Measurements from ENCODE around the gene ATAD1.
"Not testable (repeated sequence)": the region's sequence is repeated elsewhere in the genome, so short reads cannot be mapped to it uniquely, and the experiment has no call there.

ATAD1 gene

DNA sequence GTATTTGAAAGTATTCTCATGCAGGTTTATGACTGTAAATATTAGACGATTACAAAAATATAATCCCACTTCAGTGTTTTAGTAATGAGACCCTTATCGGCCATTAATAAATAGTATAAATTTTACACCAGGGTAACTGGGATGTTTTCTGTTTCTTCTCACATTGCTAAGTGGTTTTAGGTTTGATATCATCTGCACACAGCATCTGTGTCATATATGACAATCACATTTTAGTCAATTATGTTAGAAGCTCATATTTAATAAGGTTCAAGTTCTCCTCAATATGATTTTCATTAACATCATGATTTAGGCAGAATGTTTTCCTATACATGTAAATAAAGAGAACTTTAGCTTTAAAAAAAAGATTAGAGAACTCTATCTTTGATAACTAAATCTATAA, 66.8 kb downstream of the ATAD1 start:
- FAIRE-seq: no peak

DNA sequence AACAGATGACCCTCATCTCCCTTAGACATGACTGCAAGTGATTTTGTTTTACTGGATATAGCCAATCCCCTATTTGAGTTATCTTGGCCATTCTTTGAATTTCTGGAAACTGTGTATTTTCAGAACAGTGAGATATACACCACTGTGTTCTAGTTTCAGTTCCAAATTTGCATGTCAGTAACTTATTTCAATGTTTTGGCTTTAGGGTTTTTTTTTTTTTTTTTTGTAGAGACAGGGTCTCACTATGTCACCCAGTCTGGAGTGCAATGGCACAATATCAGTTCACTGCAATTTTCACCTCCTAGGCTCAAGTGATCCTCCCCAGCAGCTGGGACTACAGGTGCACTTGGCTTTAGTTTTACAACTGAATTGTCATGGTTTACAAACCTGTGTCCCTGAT, 67.2 kb downstream of the ATAD1 start:
- FAIRE-seq: no peak

DNA sequence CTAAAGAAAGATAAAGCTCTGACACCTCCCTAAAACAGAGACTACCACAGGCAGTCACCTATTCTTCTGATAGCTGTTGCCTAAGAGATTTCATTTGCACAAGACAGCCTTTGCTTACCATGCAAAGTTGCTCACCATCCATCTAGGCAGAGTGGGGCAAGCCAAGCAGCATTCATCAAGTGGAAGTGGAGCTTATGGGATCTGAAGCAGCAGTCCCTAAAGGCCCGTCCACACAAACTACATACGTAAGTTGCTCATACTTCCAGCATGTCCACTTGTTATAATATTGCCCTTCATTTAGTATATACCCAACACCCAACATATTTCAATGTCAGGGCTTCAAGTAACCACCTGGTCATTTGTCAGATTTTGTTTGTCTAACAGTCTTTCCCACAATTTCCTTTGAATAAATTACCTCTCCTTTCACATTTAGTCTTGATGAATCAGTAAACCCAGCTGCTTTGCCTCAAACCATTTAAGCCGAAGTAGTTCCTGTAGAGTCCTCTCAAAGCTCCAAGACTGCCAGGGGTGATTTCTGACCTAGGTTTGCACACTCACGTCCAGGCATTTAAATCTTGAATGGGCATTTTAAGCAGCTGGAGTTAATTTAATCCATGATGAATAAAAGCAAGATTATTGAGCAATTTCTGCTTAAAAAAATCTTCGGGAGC, 67.9 kb downstream of the ATAD1 start:
- no peak for FAIRE-seq

DNA sequence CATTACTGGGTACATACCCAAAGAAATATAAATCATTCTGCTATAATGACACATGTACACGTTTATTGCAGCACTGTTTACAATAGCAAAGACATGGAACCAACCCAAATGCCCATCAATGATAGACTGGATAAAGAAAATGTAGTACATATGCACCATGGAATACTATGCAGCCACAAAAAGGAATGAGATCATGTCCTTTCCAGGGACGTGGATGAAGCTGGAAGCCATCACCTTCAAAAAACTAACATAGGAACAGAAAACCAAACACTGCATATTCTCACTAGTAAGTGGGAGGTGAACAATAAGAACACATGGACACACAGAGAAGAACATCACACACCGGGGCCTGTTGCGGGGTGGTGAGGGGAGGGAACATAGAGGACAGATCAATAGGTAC, 69.8 kb downstream of the ATAD1 start:
- FAIRE-seq: not testable (repeated sequence)

DNA sequence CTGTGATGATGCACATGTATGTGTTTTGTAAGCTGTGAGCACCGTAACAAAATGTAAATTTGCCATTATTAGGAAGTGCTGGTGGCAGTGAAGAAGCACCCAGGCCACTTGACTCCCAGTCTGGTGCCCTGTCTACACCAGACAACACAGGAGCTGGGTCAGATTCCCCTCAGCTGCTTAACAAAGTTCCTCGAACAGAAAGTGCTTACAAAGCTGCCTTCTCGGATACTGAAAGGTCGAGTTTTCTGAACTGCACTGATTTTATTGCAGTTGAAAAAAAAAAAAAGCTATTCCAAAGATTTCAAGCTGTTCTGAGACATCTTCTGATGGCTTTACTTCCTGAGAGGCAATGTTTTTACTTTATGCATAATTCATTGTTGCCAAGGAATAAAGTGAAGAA, 71.1 kb downstream of the ATAD1 start:
- no peak for FAIRE-seq

DNA sequence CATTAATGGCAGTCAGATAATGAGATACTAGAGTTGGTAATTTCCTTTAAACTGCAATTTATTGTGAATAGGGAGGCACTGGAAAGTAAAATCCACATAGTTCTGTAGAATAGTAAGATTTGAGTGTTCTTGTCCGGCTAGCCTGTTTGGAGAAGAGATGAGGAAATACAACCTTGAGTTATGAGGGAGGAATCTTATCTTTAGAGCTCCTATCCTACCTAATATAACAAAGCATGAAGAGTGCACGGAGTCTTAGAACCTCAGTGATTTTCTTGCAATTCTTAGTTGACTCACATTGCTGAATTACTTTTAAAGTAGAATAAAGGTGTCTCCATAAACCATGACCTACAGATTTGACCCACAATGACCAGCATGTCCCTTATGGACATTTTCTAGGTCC, 73.4 kb downstream of the ATAD1 start:
- FAIRE-seq: no peak

DNA sequence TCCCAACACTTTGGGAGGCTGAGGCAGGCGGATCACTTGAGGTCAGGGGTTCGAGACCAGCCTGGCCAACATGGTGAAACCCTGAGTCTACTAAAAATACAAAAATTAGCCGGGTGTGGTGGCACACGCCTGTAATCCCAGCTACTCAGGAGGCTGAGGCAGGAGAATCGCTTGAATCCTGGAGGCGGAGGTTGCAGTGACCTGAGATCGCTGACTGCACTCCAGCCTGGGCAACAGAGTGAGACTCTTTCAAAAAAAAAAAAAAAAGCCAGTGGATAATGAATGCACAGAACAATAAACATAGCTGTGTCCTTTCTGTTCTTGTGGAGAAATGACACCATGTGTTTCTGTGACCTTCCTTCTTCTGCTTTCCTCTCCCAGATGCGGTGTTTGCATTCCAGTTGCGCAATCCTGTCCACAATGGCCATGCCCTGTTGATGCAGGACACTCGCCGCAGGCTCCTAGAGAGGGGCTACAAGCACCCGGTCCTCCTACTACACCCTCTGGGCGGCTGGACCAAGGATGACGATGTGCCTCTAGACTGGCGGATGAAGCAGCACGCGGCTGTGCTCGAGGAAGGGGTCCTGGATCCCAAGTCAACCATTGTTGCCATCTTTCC, 74.9 kb downstream of the ATAD1 start:
- not testable (repeated sequence) for FAIRE-seq

DNA sequence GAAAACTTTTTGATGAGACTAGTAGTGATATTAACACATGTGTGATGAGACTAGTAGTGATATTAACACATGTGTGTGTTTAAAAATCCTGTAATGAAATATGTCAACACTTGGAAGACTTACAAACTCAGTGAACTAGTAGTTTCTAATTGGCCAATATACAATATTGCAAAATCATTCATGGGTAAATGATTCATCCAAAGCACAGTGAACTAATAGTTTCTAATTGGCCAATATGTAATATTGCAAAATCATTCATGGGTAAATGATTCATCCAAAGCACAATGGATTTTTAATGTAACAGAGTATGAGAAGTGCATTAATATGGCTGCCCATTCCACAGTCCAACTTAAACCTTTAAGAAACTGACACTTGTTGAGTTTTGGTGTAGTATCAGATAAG, 77.8 kb downstream of the ATAD1 start:
- FAIRE-seq: no peak

DNA sequence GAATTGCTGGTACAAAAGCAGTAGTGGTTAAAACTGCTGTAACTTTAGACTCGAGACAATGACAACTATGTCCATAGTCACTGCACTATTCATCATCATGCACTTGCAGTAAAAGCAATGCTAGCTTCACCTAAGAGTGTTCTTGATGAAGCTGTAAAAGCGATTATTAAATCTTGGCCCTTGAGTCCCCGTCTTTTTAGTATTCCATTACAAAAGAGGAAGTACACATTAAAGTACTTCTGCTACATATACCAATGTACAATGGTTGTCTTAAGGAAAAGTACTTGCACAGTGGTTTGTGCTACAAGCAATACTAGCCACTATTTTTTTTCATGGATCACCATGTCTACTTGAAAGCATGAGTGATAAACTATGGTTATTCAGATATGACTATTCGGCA, 78.3 kb downstream of the ATAD1 start:
- FAIRE-seq: no peak

DNA sequence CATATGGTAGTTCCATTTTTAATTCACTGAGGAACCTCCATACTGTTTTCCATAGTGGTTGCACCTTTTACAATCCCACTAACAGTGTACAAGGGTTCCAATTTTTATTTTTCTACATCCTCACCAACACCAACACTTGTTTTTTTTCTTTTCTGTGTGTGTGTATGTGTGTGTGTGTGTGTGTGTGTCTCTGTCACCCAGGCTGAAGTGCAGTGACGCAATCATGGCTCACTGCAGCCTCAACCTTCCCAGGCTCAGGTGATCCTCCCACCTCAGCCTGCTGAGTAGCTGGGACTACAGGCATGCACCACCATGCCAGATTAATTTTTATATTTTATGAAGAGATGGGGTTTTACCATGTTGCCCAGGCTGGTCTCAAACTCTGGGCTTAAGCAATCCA, 79.8 kb downstream of the ATAD1 start:
- not testable (repeated sequence) for FAIRE-seq

DNA sequence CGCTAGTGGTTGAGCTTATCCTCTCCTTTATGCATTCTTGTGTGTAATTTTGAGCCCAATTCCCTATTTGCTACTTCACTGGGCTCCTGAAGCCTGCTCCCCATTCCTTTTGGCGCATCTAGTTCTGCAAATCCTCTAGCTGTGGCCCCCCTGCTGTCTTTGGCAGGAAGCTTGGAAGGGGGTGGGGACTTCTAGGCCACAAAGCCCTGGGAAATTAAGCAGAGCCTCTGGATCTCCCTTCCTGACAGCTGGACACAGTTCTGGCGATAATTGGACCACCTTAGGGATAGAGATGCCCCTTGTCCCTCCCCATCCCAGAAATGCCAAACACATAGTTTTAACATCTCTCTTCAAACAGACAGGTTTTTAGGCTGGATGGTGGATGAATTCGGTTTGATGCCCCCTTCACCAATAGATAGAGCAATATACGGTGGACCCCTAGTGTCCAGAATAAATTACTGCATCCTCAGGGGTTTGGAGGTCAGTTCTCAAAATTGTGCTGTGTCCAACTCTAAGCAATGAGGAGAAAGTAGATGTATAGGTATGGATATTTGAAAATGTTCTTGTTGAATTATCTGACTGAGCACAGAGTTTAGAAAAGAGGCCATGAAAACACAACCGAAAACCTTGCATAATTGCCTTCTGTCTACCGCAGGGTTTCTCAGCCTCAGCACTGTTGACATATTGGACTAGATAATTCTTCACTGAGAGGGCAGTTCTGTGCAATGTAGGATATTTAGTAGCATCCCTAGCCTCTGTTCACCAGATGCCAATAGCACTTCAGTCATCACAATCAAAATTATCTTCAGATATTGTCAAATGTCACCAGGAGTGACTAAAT, 82.8 kb downstream of the ATAD1 start:
- FAIRE-seq: peak; percentile 88

DNA sequence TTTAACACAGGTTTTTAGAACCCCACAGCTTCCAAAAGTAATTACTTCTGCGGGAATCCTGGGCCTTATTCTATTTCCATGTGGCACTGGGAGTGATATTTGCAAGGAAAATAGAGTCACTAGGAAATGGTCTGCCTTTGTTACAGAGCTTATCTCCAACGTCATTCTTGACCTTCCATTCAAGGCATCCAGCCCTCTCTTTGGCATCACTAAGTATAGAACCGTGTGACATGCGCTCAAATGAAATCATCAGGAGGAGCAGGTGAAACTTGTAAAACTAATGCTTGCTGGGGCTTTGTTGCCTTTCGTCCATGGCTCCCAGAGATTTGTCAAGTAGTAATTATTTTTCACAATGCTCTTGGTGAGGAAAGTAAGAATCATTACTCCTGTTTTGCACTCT, 84.9 kb downstream of the ATAD1 start:
- no peak for FAIRE-seq

DNA sequence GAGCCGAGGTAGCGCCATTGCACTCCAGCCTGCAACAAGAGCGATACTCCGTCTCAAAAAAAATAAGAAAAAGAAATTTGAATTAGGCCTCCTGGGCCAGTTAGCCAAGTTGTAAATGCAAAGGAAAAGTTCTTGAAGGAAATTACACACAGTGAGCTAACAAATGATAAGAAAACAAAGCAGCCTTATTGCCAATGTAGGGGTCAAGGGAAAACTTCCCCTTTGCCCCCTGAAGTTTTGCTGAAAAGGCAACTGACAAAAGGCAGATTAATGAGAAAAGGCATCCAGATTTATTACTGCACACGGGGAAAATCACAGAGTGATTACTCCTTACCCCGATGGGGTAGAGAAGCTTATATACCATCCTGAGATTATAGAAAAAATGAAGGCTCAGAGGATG, 88.1 kb downstream of the ATAD1 start:
- FAIRE-seq: no peak

DNA sequence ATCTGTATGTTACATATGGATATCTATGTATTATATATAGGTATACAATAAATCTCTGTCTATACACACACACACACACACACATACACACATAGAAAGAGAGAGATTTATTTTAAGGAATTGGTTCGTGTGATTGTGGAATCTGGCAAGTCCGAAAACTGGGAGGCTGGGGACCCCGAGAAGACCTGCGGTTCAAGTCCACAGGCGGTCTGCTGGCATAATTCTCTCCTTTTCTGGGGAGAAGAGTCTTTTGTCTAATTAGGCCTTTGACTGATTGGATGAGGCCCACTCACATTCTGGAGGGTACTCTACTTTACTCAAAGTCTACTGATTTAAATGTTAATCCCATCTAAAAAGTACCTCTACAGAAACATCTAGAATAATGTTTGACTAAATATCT, 93.2 kb downstream of the ATAD1 start:
- no peak for FAIRE-seq

DNA sequence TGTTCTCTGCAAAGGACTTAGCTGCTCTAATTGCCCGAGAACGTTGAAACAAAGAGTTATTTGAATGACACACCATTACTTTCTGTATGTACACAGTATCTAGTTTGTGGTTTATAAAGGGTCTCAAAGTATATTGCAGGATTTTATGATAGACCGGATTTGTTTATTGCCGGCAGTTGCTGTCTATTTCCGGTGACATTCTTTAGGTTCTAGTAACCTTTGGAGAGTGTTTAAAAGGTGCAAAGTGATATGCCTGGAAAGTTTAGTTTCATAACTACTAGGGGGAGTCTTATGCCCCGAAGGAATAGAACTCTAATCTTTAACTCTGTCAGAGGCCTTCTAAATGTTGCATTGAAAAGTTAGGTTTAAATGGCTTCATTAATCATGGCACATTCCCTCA, 94.5 kb downstream of the ATAD1 start:
- FAIRE-seq: no peak

DNA sequence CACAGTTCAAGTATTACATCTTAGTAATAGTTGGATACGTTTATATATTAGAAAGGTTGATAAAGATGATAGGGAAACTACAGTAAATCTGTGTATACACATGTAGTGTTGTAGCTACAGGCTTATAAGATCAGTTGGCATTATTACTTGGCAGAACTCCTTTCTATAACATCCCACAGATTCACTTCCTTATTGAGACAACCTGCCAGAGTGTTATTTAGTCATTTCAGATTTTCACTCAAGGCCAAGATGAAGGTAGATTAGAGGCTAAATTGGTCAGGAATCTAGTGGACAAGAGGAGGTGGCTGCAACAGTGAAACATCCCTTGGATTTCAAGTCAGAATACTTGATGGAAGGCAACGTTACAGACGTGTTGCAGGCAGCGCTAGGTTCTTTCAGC, 95.3 kb downstream of the ATAD1 start:
- FAIRE-seq: no peak

DNA sequence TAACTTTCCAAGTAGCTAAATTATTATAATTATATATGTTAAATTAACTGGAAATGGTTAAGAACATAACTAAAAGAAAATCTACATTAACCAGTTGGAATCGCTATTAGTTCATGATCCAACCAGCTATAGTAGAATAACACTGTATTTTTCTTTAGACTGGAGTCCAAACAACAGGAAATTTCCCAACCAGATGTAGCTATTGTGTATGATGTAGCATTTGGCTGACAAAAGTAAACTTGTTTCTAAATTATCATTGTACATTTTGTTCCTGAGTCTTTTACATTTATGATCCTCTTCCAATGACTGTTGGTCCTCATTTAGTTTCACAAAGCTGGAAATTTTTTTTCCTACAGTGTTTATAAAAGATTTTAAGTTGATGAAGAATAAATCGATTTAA, 96.2 kb downstream of the ATAD1 start:
- FAIRE-seq: peak; percentile 48

DNA sequence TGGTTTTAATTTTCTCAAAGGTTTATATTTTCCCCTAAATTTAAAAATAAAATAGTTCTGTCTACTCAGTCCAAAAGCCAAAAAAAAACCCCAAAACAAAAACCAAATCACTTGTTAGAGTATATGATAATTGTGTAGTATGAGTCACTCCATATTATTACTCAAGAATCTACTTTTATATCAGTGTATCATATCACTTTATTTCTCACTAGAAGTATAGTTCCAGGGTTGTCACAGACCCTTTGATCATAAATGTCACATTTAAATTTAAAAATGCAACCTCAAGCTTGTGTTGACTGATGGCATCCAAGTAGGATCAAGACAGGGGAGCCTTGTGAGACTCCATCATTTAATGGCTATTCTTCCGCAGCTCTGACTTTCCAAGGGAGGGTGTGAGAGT, 97.4 kb downstream of the ATAD1 start:
- FAIRE-seq: no peak

DNA sequence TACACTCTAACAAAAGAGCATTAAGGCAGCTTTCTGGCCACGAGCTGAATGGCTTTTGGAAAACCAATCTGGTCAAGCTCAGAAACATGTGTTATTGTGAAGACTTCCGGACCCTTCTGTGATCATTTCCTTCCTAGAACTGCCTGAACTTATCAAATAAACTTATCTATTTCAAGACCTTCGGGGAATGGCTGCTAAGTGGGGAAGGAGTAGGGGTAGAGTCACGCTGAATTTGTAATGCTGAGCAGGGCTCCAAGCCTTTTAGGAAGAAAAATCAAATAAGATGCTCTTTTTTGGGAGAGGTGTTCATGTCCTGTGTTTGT, 101.7 kb downstream of the ATAD1 start:
- FAIRE-seq: no peak

DNA sequence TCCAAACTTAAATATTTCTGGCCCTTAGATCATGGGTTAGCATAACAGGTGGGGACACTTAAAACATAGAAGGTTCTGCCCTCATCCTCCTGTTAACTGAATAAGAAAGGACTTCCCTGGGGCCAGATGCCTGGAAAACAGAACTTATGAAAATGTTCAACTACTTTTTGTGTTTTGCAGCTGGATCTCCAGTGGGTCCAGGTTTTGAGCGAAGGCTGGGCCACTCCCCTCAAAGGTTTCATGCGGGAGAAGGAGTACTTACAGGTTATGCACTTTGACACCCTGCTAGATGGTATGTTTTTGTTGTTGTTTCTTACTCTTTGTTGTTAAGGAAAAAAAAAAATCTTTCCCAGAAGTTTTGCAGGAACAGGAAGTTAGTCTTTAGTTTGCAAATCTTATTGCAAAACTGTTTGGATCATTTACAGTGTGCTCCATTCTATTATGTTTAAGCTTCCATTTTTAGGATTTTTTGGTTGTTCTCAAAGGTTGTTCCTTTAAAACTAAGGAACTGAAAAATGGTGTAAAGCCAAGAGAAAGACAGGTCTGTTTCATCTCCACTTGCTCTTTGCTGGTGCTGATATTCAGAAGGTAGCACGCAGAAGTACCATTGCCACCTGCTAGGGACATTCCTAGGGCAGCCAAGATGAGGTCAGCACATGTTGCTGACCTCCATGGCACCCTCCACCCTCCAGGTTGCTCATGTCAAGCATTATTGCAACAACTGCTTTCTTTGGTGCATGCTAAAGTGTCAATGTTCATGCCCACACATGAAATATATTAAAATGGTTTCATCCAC, 102.3 kb downstream of the ATAD1 start:
- FAIRE-seq: no peak

DNA sequence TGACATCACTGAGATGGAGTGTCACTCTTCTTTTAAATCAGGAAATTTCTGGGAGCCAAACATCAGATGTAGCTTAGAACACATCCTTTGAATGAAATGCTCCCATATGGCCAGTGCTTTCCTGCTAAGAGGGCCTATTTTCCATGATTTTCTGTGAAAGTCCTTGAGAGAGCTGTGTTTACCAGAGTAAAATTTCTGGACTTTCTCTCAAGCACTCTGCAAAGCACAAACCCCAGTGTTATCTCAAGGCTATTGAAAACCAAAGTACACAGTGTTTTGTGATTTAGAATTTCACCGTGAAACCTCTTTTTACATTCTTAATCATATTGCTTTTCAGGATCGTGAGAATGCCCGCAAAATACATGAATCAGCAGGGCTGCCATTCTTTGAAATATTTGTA, 104.3 kb downstream of the ATAD1 start:
- no peak for FAIRE-seq

DNA sequence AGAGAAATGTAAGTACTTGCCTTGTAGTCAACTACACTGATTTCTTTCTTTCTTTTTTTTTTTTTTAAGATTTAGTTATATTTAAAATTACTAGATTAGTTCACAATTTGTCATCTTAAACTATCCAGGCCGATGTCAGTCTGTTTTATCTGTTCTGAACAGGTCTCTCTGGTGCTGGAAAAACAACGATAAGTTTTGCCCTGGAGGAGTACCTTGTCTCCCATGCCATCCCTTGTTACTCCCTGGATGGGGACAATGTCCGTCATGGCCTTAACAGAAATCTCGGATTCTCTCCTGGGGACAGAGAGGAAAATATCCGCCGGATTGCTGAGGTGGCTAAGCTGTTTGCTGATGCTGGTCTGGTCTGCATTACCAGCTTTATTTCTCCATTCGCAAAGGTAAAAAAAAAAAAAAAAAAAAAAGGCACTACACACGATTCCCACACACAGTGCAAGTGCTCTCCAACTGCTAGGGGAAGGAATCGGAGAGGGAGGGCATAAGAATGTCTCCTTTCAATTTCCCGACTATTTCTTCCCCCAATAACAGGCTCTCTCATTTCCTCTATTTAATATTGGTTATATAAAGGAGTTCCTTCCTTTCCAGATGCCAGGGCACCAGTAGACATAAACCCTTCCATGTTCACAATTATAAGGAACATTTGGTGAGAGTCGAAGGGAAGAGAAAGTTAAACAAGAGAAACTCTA, 105.0 kb downstream of the ATAD1 start:
- no peak for FAIRE-seq

DNA sequence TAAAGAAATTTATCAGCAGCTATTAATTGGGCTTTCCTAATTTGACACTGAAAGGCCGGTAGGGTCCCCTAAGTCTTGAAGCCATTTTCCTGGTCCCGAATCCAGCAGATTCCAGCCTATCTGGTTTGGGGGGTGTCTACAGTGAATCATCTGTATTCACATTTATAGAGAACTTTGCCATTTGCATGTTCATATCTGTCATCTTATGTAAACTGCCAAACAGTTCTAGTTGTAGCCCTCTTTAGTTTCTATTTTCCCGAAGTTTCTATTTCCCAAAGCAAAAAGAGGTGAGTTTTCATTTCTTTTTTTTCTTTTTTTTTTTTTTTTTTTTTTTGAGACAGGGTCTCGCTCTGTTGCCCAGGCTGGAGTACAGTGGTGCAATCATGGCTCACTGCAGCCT, 110.8 kb downstream of the ATAD1 start:
- no peak for FAIRE-seq
